ENCODE measurements around the gene ZACN. TPM values are rescaled to one million over a fixed set of nuclear protein-coding genes. Genes with fewer than 3 reads are reported as not detected.

The ZACN gene
- total and polyA plus RNA-seq, 2 donors (not counting 3 experiments of a cell fraction or from before 2014, with no cell fraction given) = 0.18 TPM; not detected in 1

DNA sequence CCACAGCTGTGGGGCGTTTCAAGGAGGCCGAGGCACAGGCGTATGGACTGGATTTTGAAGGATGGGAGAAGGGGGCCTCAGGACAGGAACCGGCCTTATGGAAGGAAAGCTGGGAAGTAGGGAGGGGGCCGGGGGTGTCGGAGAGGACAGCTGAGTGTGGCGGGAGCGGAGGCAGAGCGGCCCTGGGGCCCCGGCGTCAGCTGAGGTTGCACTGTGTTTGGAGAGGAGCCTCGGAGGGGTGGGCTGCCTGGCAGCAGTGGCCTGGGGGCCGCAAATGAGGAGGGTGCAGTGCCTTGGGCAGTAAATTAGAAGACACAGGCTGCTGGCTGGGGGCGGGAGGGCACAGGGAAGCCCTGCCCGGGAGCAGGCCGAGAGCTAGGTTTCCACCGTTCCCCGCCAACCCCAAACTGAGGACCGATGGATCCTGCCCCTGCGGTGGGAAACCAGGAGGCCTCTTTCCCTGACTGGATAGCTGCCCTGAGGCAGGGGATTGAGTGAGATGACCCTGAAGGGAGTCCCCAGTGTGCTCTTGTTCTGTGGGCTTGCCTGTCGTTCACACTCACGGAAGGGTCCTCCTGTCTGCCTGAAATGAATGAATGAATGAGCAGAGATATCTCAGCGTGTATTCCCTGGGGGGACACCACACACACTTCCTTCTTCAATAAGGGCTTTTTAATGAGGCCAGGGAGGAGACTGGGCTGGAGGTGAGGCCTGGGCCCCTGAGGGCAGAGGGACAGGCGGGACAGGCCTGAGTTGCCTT lies 43.6 kb downstream of the ZACN start:
- H3K9me1 ChIP-seq (replicated peaks; ENCODE audit: control insufficient read depth, extremely low read depth, insufficient read depth, low read length) = no peaks in the 10 kb centered on the region
- H3K27ac ChIP-seq (ENCODE audit: insufficient read depth, low read depth, low read length) = no peak overlapping the region
- POLR2A ChIA-PET = interaction anchor here (0.6 kb wide), 1 partner anchor 30 kb away, joined by 9 read pairs; no protein-coding TSS in a partner anchor
- H3K79me2 ChIP-seq (ENCODE audit: control insufficient read depth, insufficient read depth, low read length) = no peaks in the 10 kb centered on the region
- dilution Hi-C loops (cut with MboI; ENCODE audit: extremely low pct_ligation_motif_present, low sequenced_read_pairs) = no loop called here
- TF ChIP-seq FOS (IDR thresholded peaks at IDR 0.05; ENCODE audit: borderline replicate concordance, insufficient read depth, low read length) (no peak), GATA2 (IDR thresholded peaks at IDR 0.05; ENCODE audit: insufficient read depth, insufficient read length, low read depth, low read length) (no peak), JUN (IDR thresholded peaks at IDR 0.05; ENCODE audit: borderline replicate concordance, insufficient read depth, insufficient read length, low read depth) (no peak), POLR2A (IDR thresholded peaks at IDR 0.05; ENCODE audit: low read depth, low read length) (no peak), EZH2 (IDR thresholded peaks at IDR 0.05; ENCODE audit: borderline replicate concordance, low read depth, low read length, severe bottlenecking) (no peak), MYC (IDR thresholded peaks at IDR 0.05; ENCODE audit: low read depth, low read length) (no peak), POLR2AphosphoS5 (IDR thresholded peaks at IDR 0.05; ENCODE audit: insufficient read depth, low read depth, low read length) (no peak)
- TF ChIP-seq, protein P1, sequence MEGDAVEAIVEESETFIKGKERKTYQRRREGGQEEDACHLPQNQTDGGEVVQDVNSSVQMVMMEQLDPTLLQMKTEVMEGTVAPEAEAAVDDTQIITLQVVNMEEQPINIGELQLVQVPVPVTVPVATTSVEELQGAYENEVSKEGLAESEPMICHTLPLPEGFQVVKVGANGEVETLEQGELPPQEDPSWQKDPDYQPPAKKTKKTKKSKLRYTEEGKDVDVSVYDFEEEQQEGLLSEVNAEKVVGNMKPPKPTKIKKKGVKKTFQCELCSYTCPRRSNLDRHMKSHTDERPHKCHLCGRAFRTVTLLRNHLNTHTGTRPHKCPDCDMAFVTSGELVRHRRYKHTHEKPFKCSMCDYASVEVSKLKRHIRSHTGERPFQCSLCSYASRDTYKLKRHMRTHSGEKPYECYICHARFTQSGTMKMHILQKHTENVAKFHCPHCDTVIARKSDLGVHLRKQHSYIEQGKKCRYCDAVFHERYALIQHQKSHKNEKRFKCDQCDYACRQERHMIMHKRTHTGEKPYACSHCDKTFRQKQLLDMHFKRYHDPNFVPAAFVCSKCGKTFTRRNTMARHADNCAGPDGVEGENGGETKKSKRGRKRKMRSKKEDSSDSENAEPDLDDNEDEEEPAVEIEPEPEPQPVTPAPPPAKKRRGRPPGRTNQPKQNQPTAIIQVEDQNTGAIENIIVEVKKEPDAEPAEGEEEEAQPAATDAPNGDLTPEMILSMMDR (IDR thresholded peaks at IDR 0.05; ENCODE audit: extremely low read depth in 1 of 2, insufficient read depth in 1 of 2, low read depth in 1 of 2, low read length in 2 of 2) = no peak
- TF ChIP-seq, protein P2, sequence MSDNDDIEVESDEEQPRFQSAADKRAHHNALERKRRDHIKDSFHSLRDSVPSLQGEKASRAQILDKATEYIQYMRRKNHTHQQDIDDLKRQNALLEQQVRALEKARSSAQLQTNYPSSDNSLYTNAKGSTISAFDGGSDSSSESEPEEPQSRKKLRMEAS (IDR thresholded peaks at IDR 0.05; ENCODE audit: insufficient read depth, insufficient read length) = no peak
- FAIRE-seq (no peak), DNase-seq (ENCODE audit: low read depth, low spot score) (no peak)
- H4K20me1 ChIP-seq (replicated peaks; ENCODE audit: control insufficient read depth, extremely low read depth, insufficient read depth, low read length) = no peaks in the 10 kb centered on the region
- peak overlapping the region; percentile 96 for H2AFZ ChIP-seq (ENCODE audit: low read depth, low read length)
- no peaks in the 10 kb centered on the region for H3K27me3 ChIP-seq (ENCODE audit: control insufficient read depth in 2 of 2, insufficient read depth in 2 of 2, low read length in 2 of 2)
- H3K4me2 ChIP-seq (ENCODE audit: insufficient read depth, low read length) = no peak overlapping the region
- CTCF ChIA-PET = interaction anchor here (0.9 to 14.5 kb wide), 7 partner anchors 23 to 153 kb away, joined by 3 to 320 read pairs (median 4); no protein-coding TSS in a partner anchor
- intact Hi-C loops (cut with micrococcal nuclease) = loop anchor here (5.0 kb wide), 2 partner anchors 140 to 175 kb away; no protein-coding TSS in a partner anchor
- H3K9ac ChIP-seq (replicated peaks; ENCODE audit: extremely low read depth, insufficient read depth, low read length) = no peak overlapping the region
- H3K9me3 ChIP-seq (replicated peaks; ENCODE audit: control insufficient read depth, insufficient read depth, low read length) = no peaks in the 10 kb centered on the region
- H3K36me3 ChIP-seq (ENCODE audit: control insufficient read depth in 2 of 2, extremely low read depth in 1 of 2, insufficient read depth in 2 of 2, low read length in 2 of 2) = no peaks in the 10 kb centered on the region
- peaks cover 3% of the 10 kb centered on the region for H3K4me1 ChIP-seq (ENCODE audit: control insufficient read depth, extremely low read depth, insufficient read depth, low read length)
- BruUV-seq (replicated peaks) = no TSS peak
- H3K4me3 ChIP-seq (replicated peaks in 1 of 3; ENCODE audit: insufficient read depth in 1 of 3, low read depth in 1 of 3, low read length in 3 of 3) = no peak overlapping the region

Measured in endothelial cell of umbilical vein (primary cell).